Renal pelvis (tissue), 12 donors: ENCODE results near the gene NDUFC1. TPM values are rescaled to one million over a fixed set of nuclear protein-coding genes. Genes with fewer than 3 reads are reported as not detected.
"Not testable (repeated sequence)": the region's sequence is repeated elsewhere in the genome, so short reads cannot be mapped to it uniquely, and the experiment has no call there.

Experiments
- DNase-seq: peaks from one replicate; pipeline ENCODE4 v3.0.0-alpha.2; 2013
- long read RNA-seq, 16 experiments: transcript quantifications; one replicate each; lab custom pipeline, GENCODE V29; 2026
- polyA plus RNA-seq, 3 donors: library from polyadenylated mRNA; unstranded; fragments of 120-200 nt; gene quantifications; one replicate each; pipeline ENCODE4 v1.2.1, GENCODE V29; 2013; ENCODE audit not compliant: insufficient read length in 3 of 3

Gene NDUFC1
- polyA plus RNA-seq = 10 to 100 TPM; 86.8 to 99.7 (median 90.0) TPM
- long read RNA-seq, donor 1, transcript NDUFC1-209 (5 exons, 1,198 nt) = major isoform, 5 of 240 reads
- long read RNA-seq, donor 1, transcript NDUFC1-210 (5 exons, 725 nt) = major isoform, 5 of 240 reads
- long read RNA-seq, donor 1, partial matches to known transcripts = 219 of 240 reads
- long read RNA-seq, donor 1, other reads (novel, unspliced or antisense) = 7 of 240 reads
- long read RNA-seq, donor 2, transcript NDUFC1-209 (5 exons, 1,198 nt) = major isoform, 5 of 192 reads
- long read RNA-seq, donor 2, partial matches to known transcripts = 178 of 192 reads
- long read RNA-seq, donor 2, other reads (novel, unspliced or antisense) = 0 of 192 reads
- long read RNA-seq, donor 3, transcript NDUFC1-209 (5 exons, 1,198 nt) = major isoform, 9 of 192 reads
- long read RNA-seq, donor 3, partial matches to known transcripts = 178 of 192 reads
- long read RNA-seq, donor 3, other reads (novel, unspliced or antisense) = 0 of 192 reads
- long read RNA-seq, donor 4, transcript NDUFC1-209 (5 exons, 1,198 nt) = major isoform, 8 of 315 reads
- long read RNA-seq, donor 4, partial matches to known transcripts = 297 of 315 reads
- long read RNA-seq, donor 4, other reads (novel, unspliced or antisense) = 6 of 315 reads
- long read RNA-seq, donor 5, transcript NDUFC1-209 (5 exons, 1,198 nt) = major isoform, 5 of 146 reads
- long read RNA-seq, donor 5, partial matches to known transcripts = 133 of 146 reads
- long read RNA-seq, donor 5, other reads (novel, unspliced or antisense) = 5 of 146 reads
- long read RNA-seq, donor 6, partial matches to known transcripts = 228 of 239 reads
- long read RNA-seq, donor 6, other reads (novel, unspliced or antisense) = 5 of 239 reads
- long read RNA-seq, donor 7, transcript NDUFC1-209 (5 exons, 1,198 nt) = major isoform, 8 of 323 reads
- long read RNA-seq, donor 7, partial matches to known transcripts = 311 of 323 reads
- long read RNA-seq, donor 7, other reads (novel, unspliced or antisense) = 0 of 323 reads
- long read RNA-seq, donor 8, partial matches to known transcripts = 67 of 70 reads
- long read RNA-seq, donor 8, other reads (novel, unspliced or antisense) = 0 of 70 reads
- long read RNA-seq, donor 9, transcript NDUFC1-209 (5 exons, 1,198 nt) = major isoform, 6 of 284 reads
- long read RNA-seq, donor 9, partial matches to known transcripts = 274 of 284 reads
- long read RNA-seq, donor 9, other reads (novel, unspliced or antisense) = 0 of 284 reads
- long read RNA-seq, donor 10, partial matches to known transcripts = 167 of 171 reads
- long read RNA-seq, donor 10, other reads (novel, unspliced or antisense) = 0 of 171 reads
- long read RNA-seq, donor 11, partial matches to known transcripts = 154 of 172 reads
- long read RNA-seq, donor 11, other reads (novel, unspliced or antisense) = 13 of 172 reads
- long read RNA-seq, donor 12, transcript NDUFC1-209 (5 exons, 1,198 nt) = major isoform, 7 of 248 reads
- long read RNA-seq, donor 12, partial matches to known transcripts = 232 of 248 reads
- long read RNA-seq, donor 12, other reads (novel, unspliced or antisense) = 0 of 248 reads
- long read RNA-seq, donor 13, partial matches to known transcripts = 156 of 159 reads
- long read RNA-seq, donor 13, other reads (novel, unspliced or antisense) = 0 of 159 reads
- long read RNA-seq, donor 14, partial matches to known transcripts = 373 of 393 reads
- long read RNA-seq, donor 14, other reads (novel, unspliced or antisense) = 10 of 393 reads
- long read RNA-seq, donor 15, transcript NDUFC1-210 (5 exons, 725 nt) = minor isoform, 6 of 265 reads
- long read RNA-seq, donor 15, transcript NDUFC1-209 (5 exons, 1,198 nt) = major isoform, 7 of 265 reads
- long read RNA-seq, donor 15, partial matches to known transcripts = 234 of 265 reads
- long read RNA-seq, donor 15, other reads (novel, unspliced or antisense) = 17 of 265 reads
- long read RNA-seq, donor 16, transcript NDUFC1-209 (5 exons, 1,198 nt) = major isoform, 5 of 281 reads
- long read RNA-seq, donor 16, transcript NDUFC1-210 (5 exons, 725 nt) = major isoform, 5 of 281 reads
- long read RNA-seq, donor 16, partial matches to known transcripts = 257 of 281 reads
- long read RNA-seq, donor 16, other reads (novel, unspliced or antisense) = 13 of 281 reads

- DNase-seq = peak; percentile 49
These were observed at the start of gene NDUFC1 for GRCh38 chr4:139301821-139302611. Gene NDUFC1, minus strand, starts transcription at chr4:139302477. Its CDS starts 6,679 bp downstream, at chr4:139295798.

- no peak for DNase-seq
These were observed 35.3 kb upstream of the NDUFC1 start for GRCh38 chr4:139337612-139338011.

- no peak for DNase-seq
These were observed 30.8 kb upstream of the NDUFC1 start for GRCh38 chr4:139333046-139333445.

- no peak for DNase-seq
These were observed 28.9 kb upstream of the NDUFC1 start for GRCh38 chr4:139331185-139331584.

GRCh38 chr4:139330283-139330682, 28.0 kb upstream of the NDUFC1 start:
- no peak for DNase-seq

- DNase-seq = no peak
These were observed 27.5 kb upstream of the NDUFC1 start for GRCh38 chr4:139329665-139330200.

GRCh38 chr4:139324620-139325019, 22.3 kb upstream of the NDUFC1 start:
- no peak for DNase-seq

GRCh38 chr4:139322541-139322940, 20.3 kb upstream of the NDUFC1 start:
- not testable (repeated sequence) for DNase-seq

- not testable (repeated sequence) for DNase-seq
These were observed 19.8 kb upstream of the NDUFC1 start for GRCh38 chr4:139322070-139322469.

GRCh38 chr4:139319571-139319970, 17.3 kb upstream of the NDUFC1 start:
- DNase-seq = no peak

- DNase-seq = no peak
These were observed 15.4 kb upstream of the NDUFC1 start for GRCh38 chr4:139317635-139318034.

- DNase-seq = no peak
These were observed 14.5 kb upstream of the NDUFC1 start for GRCh38 chr4:139316733-139317132.

- DNase-seq = no peak
These were observed 13.0 kb upstream of the NDUFC1 start for GRCh38 chr4:139315221-139315675.

GRCh38 chr4:139314047-139314800, 11.9 kb upstream of the NDUFC1 start:
- DNase-seq = no peak

GRCh38 chr4:139313414-139313813, 11.1 kb upstream of the NDUFC1 start:
- DNase-seq = not testable (repeated sequence)

GRCh38 chr4:139312552-139313332, 10.5 kb upstream of the NDUFC1 start:
- no peak for DNase-seq

GRCh38 chr4:139311909-139312308, 9.6 kb upstream of the NDUFC1 start:
- no peak for DNase-seq
